Measurements from ENCODE around the gene LRIG1.

Gene LRIG1

GRCh38 chr3:66531256-66531655, 30.4 kb upstream of the LRIG1 start:
- no peak overlapping the region for H3K9ac ChIP-seq (ENCODE audit: low read depth, low read length)
- no peak overlapping the region for H3K27ac ChIP-seq (ENCODE audit: low read length)
- H3K9me3 ChIP-seq (ENCODE audit: insufficient read depth, low read depth, low read length): no peaks in the 10 kb centered on the region
- peaks cover 27% of the 10 kb centered on the region for H3K4me1 ChIP-seq (ENCODE audit: insufficient read depth, low read length)
- peak overlapping the region; percentile 40; the same call in 1 of the 2 replicates for H3K4me3 ChIP-seq (ENCODE audit: low read length)
- no peaks in the 10 kb centered on the region for H3K36me3 ChIP-seq (ENCODE audit: insufficient read depth, low read depth, low read length)
- no peaks in the 10 kb centered on the region for H3K27me3 ChIP-seq (ENCODE audit: insufficient read depth, low read length)

- Histone ChIP-seq H3K4me3 (ENCODE audit: low read length) (no peak overlapping the region), H3K36me3 (ENCODE audit: insufficient read depth, low read depth, low read length) (no peaks in the 10 kb centered on the region), H3K4me1 (ENCODE audit: insufficient read depth, low read length) (peaks cover 16% of the 10 kb centered on the region), H3K9me3 (ENCODE audit: insufficient read depth, low read depth, low read length) (no peaks in the 10 kb centered on the region), H3K27me3 (ENCODE audit: insufficient read depth, low read length) (no peaks in the 10 kb centered on the region), H3K9ac (ENCODE audit: low read depth, low read length) (no peak overlapping the region), H3K27ac (ENCODE audit: low read length) (no peak overlapping the region)
These were observed 26.4 kb upstream of the LRIG1 start for GRCh38 chr3:66527246-66527645.

GRCh38 chr3:66525771-66526170, 24.9 kb upstream of the LRIG1 start:
- Histone ChIP-seq H3K4me1 (ENCODE audit: insufficient read depth, low read length) (peaks cover 7% of the 10 kb centered on the region), H3K9ac (ENCODE audit: low read depth, low read length) (no peak overlapping the region), H3K27ac (ENCODE audit: low read length) (no peak overlapping the region), H3K36me3 (ENCODE audit: insufficient read depth, low read depth, low read length) (no peaks in the 10 kb centered on the region), H3K4me3 (ENCODE audit: low read length) (no peak overlapping the region), H3K27me3 (ENCODE audit: insufficient read depth, low read length) (no peaks in the 10 kb centered on the region), H3K9me3 (ENCODE audit: insufficient read depth, low read depth, low read length) (no peaks in the 10 kb centered on the region)

- Histone ChIP-seq H3K27ac (ENCODE audit: low read length) (no peak overlapping the region), H3K27me3 (ENCODE audit: insufficient read depth, low read length) (no peaks in the 10 kb centered on the region), H3K36me3 (ENCODE audit: insufficient read depth, low read depth, low read length) (no peaks in the 10 kb centered on the region), H3K4me3 (ENCODE audit: low read length) (no peak overlapping the region), H3K9me3 (ENCODE audit: insufficient read depth, low read depth, low read length) (no peaks in the 10 kb centered on the region), H3K9ac (ENCODE audit: low read depth, low read length) (no peak overlapping the region), H3K4me1 (ENCODE audit: insufficient read depth, low read length) (peaks cover 4% of the 10 kb centered on the region; the same call in 1 of the 2 replicates)
These were observed 19.9 kb upstream of the LRIG1 start for GRCh38 chr3:66520724-66521123.

GRCh38 chr3:66518644-66519043, 17.8 kb upstream of the LRIG1 start:
- no peaks in the 10 kb centered on the region for H3K9me3 ChIP-seq (ENCODE audit: insufficient read depth, low read depth, low read length)
- no peak overlapping the region for H3K9ac ChIP-seq (ENCODE audit: low read depth, low read length)
- no peaks in the 10 kb centered on the region for H3K36me3 ChIP-seq (ENCODE audit: insufficient read depth, low read depth, low read length)
- H3K27ac ChIP-seq (ENCODE audit: low read length): no peak overlapping the region
- no peak overlapping the region for H3K4me3 ChIP-seq (ENCODE audit: low read length)
- H3K27me3 ChIP-seq (ENCODE audit: insufficient read depth, low read length): no peaks in the 10 kb centered on the region
- H3K4me1 ChIP-seq (ENCODE audit: insufficient read depth, low read length): peaks cover 4% of the 10 kb centered on the region; the same call in 1 of the 2 replicates

- H3K27ac ChIP-seq (ENCODE audit: low read length): no peak overlapping the region
- peaks cover 4% of the 10 kb centered on the region; the same call in 1 of the 2 replicates for H3K4me1 ChIP-seq (ENCODE audit: insufficient read depth, low read length)
- H3K4me3 ChIP-seq (ENCODE audit: low read length): no peak overlapping the region
- no peaks in the 10 kb centered on the region for H3K9me3 ChIP-seq (ENCODE audit: insufficient read depth, low read depth, low read length)
- no peaks in the 10 kb centered on the region for H3K36me3 ChIP-seq (ENCODE audit: insufficient read depth, low read depth, low read length)
- H3K27me3 ChIP-seq (ENCODE audit: insufficient read depth, low read length): no peaks in the 10 kb centered on the region
- H3K9ac ChIP-seq (ENCODE audit: low read depth, low read length): no peak overlapping the region
These were observed 17.3 kb upstream of the LRIG1 start for GRCh38 chr3:66518126-66518525.

GRCh38 chr3:66517241-66517640, 16.4 kb upstream of the LRIG1 start:
- Histone ChIP-seq H3K27ac (ENCODE audit: low read length) (no peak overlapping the region), H3K9me3 (ENCODE audit: insufficient read depth, low read depth, low read length) (no peaks in the 10 kb centered on the region), H3K36me3 (ENCODE audit: insufficient read depth, low read depth, low read length) (no peaks in the 10 kb centered on the region), H3K4me3 (ENCODE audit: low read length) (no peak overlapping the region), H3K9ac (ENCODE audit: low read depth, low read length) (no peak overlapping the region), H3K4me1 (ENCODE audit: insufficient read depth, low read length) (peaks cover 4% of the 10 kb centered on the region; the same call in 1 of the 2 replicates), H3K27me3 (ENCODE audit: insufficient read depth, low read length) (no peaks in the 10 kb centered on the region)

- Histone ChIP-seq H3K4me3 (ENCODE audit: low read length) (no peak overlapping the region), H3K27me3 (ENCODE audit: insufficient read depth, low read length) (no peaks in the 10 kb centered on the region), H3K4me1 (ENCODE audit: insufficient read depth, low read length) (no peaks in the 10 kb centered on the region), H3K9ac (ENCODE audit: low read depth, low read length) (no peak overlapping the region), H3K27ac (ENCODE audit: low read length) (no peak overlapping the region), H3K36me3 (ENCODE audit: insufficient read depth, low read depth, low read length) (no peaks in the 10 kb centered on the region), H3K9me3 (ENCODE audit: insufficient read depth, low read depth, low read length) (no peaks in the 10 kb centered on the region)
These were observed 7.6 kb upstream of the LRIG1 start for GRCh38 chr3:66508461-66508860.

GRCh38 chr3:66507423-66508260, 6.8 kb upstream of the LRIG1 start:
- peaks cover 3% of the 10 kb centered on the region; the same call in 1 of the 2 replicates for H3K4me1 ChIP-seq (ENCODE audit: insufficient read depth, low read length)
- H3K36me3 ChIP-seq (ENCODE audit: insufficient read depth, low read depth, low read length): no peaks in the 10 kb centered on the region
- no peak overlapping the region for H3K9ac ChIP-seq (ENCODE audit: low read depth, low read length)
- no peaks in the 10 kb centered on the region for H3K27me3 ChIP-seq (ENCODE audit: insufficient read depth, low read length)
- H3K9me3 ChIP-seq (ENCODE audit: insufficient read depth, low read depth, low read length): no peaks in the 10 kb centered on the region
- H3K27ac ChIP-seq (ENCODE audit: low read length): no peak overlapping the region
- no peak overlapping the region for H3K4me3 ChIP-seq (ENCODE audit: low read length)

GRCh38 chr3:66506154-66506553, 5.3 kb upstream of the LRIG1 start:
- H3K9me3 ChIP-seq (ENCODE audit: insufficient read depth, low read depth, low read length): no peaks in the 10 kb centered on the region
- 0 out of 2 replicates have a peak, but pooled peaks cover 5% of the 10 kb centered on the region for H3K27me3 ChIP-seq (ENCODE audit: insufficient read depth, low read length)
- no peaks in the 10 kb centered on the region for H3K36me3 ChIP-seq (ENCODE audit: insufficient read depth, low read depth, low read length)
- H3K4me3 ChIP-seq (ENCODE audit: low read length): no peak overlapping the region
- H3K9ac ChIP-seq (ENCODE audit: low read depth, low read length): no peak overlapping the region
- peaks cover 16% of the 10 kb centered on the region; the same call in 1 of the 2 replicates for H3K4me1 ChIP-seq (ENCODE audit: insufficient read depth, low read length)
- no peak overlapping the region for H3K27ac ChIP-seq (ENCODE audit: low read length)

GRCh38 chr3:66504850-66505641, 4.2 kb upstream of the LRIG1 start:
- peaks cover 16% of the 10 kb centered on the region; the same call in 1 of the 2 replicates for H3K4me1 ChIP-seq (ENCODE audit: insufficient read depth, low read length)
- no peak overlapping the region for H3K27ac ChIP-seq (ENCODE audit: low read length)
- 0 out of 2 replicates have a peak, but pooled peaks cover 5% of the 10 kb centered on the region for H3K27me3 ChIP-seq (ENCODE audit: insufficient read depth, low read length)
- no peak overlapping the region for H3K4me3 ChIP-seq (ENCODE audit: low read length)
- H3K9me3 ChIP-seq (ENCODE audit: insufficient read depth, low read depth, low read length): no peaks in the 10 kb centered on the region
- no peaks in the 10 kb centered on the region for H3K36me3 ChIP-seq (ENCODE audit: insufficient read depth, low read depth, low read length)
- no peak overlapping the region for H3K9ac ChIP-seq (ENCODE audit: low read depth, low read length)
